ENCODE data around the gene TNFRSF13B. TPM values are rescaled to one million over a fixed set of nuclear protein-coding genes. Genes with fewer than 3 reads are reported as not detected.

The TNFRSF13B gene
- total RNA-seq, 1 donor = not detected

GRCh38 chr17:16945663-16946218, 26.2 kb downstream of the TNFRSF13B start:
- DNase-seq (ENCODE audit: low read depth) = no peak
- no peak overlapping the region for H3K4me3 ChIP-seq (ENCODE audit: low read depth, low read length)
- no peak for TF ChIP-seq CTCF (IDR thresholded peaks at IDR 0.05; ENCODE audit: insufficient read depth, low read depth, low read length)

- TF ChIP-seq CTCF (IDR thresholded peaks at IDR 0.05; ENCODE audit: insufficient read depth, low read depth, low read length) = no peak
- no peak for DNase-seq (ENCODE audit: low read depth)
- no peak overlapping the region for H3K4me3 ChIP-seq (ENCODE audit: low read depth, low read length)
Observed at GRCh38 chr17:16945136-16945482, 26.8 kb downstream of the TNFRSF13B start.

DNA sequence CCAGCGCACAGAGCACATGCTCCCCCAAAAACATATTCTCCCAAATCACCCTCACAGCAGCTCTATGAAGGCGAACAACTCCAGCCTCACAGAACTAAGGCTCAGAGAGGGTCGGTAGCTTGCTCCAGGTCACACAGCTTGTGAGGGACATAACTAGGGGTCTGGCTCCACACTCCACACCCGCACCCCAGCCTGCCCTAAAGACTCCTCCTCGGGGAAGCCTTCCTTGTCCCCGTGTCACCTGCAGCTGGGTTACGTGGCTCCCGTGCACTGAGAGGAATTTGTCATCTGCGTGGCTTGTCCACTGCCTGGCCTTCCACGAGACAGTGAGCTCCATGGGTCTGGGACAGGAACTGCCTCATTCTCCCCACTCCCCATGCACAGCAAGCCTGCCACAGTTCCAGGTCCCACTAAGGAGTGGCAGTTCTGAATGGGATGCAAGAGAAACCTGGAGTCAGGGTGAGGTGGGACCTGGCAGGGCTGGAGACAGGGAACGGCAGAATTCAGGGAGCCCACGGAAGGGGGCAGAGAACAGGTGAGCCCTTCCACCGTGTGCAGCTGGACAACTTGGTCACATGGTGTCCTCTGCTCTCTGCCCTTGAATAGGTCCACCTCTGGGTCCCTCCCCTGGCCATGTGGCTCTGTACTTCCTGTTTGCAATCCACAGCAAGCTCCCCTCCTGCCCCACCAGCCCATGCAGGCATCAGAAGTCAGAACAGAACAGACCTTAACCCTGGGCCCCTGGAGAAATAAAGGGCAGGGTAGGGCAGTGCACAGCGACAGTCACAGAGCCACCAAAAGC, 27.4 kb downstream of the TNFRSF13B start:
- DNase-seq (ENCODE audit: low read depth) = no peak
- no peak for TF ChIP-seq CTCF (IDR thresholded peaks at IDR 0.05; ENCODE audit: insufficient read depth, low read depth, low read length)
- H3K4me3 ChIP-seq (ENCODE audit: low read depth, low read length) = no peak overlapping the region

GRCh38 chr17:16943541-16944333, 28.2 kb downstream of the TNFRSF13B start:
- DNase-seq (ENCODE audit: low read depth) = no peak
- TF ChIP-seq CTCF (IDR thresholded peaks at IDR 0.05; ENCODE audit: insufficient read depth, low read depth, low read length) = no peak
- H3K4me3 ChIP-seq (ENCODE audit: low read depth, low read length) = no peak overlapping the region

DNA sequence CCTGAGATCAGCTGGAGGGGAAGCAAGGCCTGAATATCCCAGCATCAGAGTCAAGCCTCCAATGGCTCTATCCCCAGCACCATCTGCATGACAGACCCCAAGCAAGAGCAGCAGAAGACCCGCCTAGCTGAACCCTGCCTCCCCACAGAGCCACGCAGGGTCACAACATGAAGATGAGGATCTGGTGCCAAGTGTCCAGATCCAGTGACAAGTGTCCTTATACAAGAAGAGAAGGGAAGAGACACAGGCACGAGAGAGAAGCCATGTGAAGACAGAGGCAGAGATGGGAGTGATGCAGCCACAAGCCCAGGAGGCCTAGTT, 28.9 kb downstream of the TNFRSF13B start:
- DNase-seq (ENCODE audit: low read depth) = no peak
- H3K4me3 ChIP-seq (ENCODE audit: low read depth, low read length) = no peak overlapping the region
- TF ChIP-seq CTCF (IDR thresholded peaks at IDR 0.05; ENCODE audit: insufficient read depth, low read depth, low read length) = no peak

DNA sequence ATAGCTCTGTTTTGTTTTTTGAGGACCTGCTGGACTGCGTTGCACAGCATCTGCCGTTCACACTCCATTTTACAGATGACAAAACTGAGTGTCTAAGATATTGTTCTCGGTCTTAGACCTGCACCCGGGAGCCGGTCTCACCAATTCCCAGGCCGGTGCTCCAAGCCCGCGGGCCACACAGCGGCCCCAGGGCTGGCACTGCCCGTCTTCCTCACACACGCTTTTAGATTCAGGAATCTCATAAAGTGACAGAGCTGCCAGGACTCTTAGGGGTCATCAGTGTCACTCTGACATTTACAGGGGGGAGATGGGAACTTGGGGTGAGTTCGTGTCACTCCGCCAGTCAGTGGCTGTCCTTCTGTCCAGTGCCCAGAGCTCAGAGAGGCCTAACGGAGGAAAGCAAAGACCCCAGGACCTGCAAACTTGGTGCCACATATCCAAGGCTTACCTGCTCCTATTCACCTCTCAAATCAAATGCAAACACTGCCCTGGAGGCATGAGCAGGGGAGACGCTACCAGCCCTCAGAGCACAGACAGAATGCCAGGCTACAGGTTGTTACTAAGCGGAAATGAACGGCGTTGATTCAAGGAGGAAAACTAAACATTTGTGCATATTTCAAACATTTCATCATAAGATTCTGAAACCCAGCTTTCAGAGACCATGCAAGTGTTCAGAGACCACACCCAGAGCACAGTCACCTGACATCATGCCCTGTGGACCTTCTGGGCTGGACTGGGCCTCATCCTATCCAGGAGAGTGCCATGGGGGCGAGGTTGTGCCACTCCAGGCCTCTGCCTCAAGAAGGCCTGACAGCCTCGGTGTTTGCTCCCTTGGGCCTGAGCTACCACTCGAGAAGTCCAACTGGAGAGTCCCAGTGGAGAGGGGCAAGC, 29.5 kb downstream of the TNFRSF13B start:
- no peak for TF ChIP-seq CTCF (IDR thresholded peaks at IDR 0.05; ENCODE audit: insufficient read depth, low read depth, low read length)
- H3K4me3 ChIP-seq (ENCODE audit: low read depth, low read length) = no peak overlapping the region
- DNase-seq (ENCODE audit: low read depth) = no peak

Data from fibroblast of villous mesenchyme (primary cell).